Embryonic facial prominence (tissue), 1 donor: ENCODE data around the gene RAD51.

Experiments
- DNase-seq: peaks from one replicate; pipeline ENCODE4 v3.0.0-alpha.2; 2016; ENCODE audit errors: extremely low spot score

RAD51 gene

GRCh38 chr15:40722354-40722753, 27.4 kb downstream of the RAD51 start:
- no peak for DNase-seq

- DNase-seq, result no peak
Measured at GRCh38 chr15:40722934-40723333, 28.0 kb downstream of the RAD51 start.

GRCh38 chr15:40723919-40724318, 28.9 kb downstream of the RAD51 start:
- no peak for DNase-seq

- DNase-seq, result no peak
Measured at GRCh38 chr15:40731034-40731433, 36.1 kb downstream of the RAD51 start.

GRCh38 chr15:40736575-40736974, 41.6 kb downstream of the RAD51 start:
- no peak for DNase-seq

- no peak for DNase-seq
Measured at GRCh38 chr15:40737048-40737447, 42.1 kb downstream of the RAD51 start.

- DNase-seq, result no peak
Measured at GRCh38 chr15:40739047-40739446, 44.1 kb downstream of the RAD51 start.

- no peak for DNase-seq
Measured at GRCh38 chr15:40739854-40740253, 44.9 kb downstream of the RAD51 start.

- no peak for DNase-seq
Measured at GRCh38 chr15:40743485-40743901, 48.5 kb downstream of the RAD51 start.

GRCh38 chr15:40743921-40744814, 49.2 kb downstream of the RAD51 start:
- no peak for DNase-seq

- DNase-seq, result no peak
Measured at GRCh38 chr15:40744815-40745152, 49.8 kb downstream of the RAD51 start.

GRCh38 chr15:40746916-40747418, 52.0 kb downstream of the RAD51 start:
- no peak for DNase-seq

- no peak for DNase-seq
Measured at GRCh38 chr15:40747685-40748631, 53.0 kb downstream of the RAD51 start.

GRCh38 chr15:40749151-40749630, 54.2 kb downstream of the RAD51 start:
- no peak for DNase-seq

GRCh38 chr15:40750885-40751284, 55.9 kb downstream of the RAD51 start:
- no peak for DNase-seq

- DNase-seq, result no peak
Measured at GRCh38 chr15:40751745-40752144, 56.8 kb downstream of the RAD51 start.

- no peak for DNase-seq
Measured at GRCh38 chr15:40754574-40754882, 59.6 kb downstream of the RAD51 start.

GRCh38 chr15:40754883-40755811, 60.2 kb downstream of the RAD51 start, which contains the start of gene RMDN3:
TSS of gene RMDN3 (minus strand) at chr15:40755254. CDS start at chr15:40754783, 471 bp downstream.
- peak; percentile 90 for DNase-seq

- DNase-seq, result no peak
Measured at GRCh38 chr15:40755812-40756208, 60.8 kb downstream of the RAD51 start.

- DNase-seq, result no peak
Measured at GRCh38 chr15:40756938-40757337, 62.0 kb downstream of the RAD51 start.

GRCh38 chr15:40759961-40760360, 65.0 kb downstream of the RAD51 start:
- DNase-seq, result no peak
